Left renal pelvis (tissue), 4 donors: ENCODE data around the gene RHBDF1. TPM values are rescaled to one million over a fixed set of nuclear protein-coding genes. Genes with fewer than 3 reads are reported as not detected.

Experiments
- DNase-seq, 4 donors: peaks; one replicate each; pipeline ENCODE4 v3.0.0-alpha.2; 2013; ENCODE audit warnings: low read depth in 4 of 4, low spot score in 3 of 4
- polyA plus RNA-seq, 4 donors: library from polyadenylated mRNA; unstranded; fragments of 120-200 nt; gene quantifications; one replicate each; pipeline ENCODE4 v1.2.1, GENCODE V29; 2013; ENCODE audit not compliant: insufficient read length in 4 of 4

Gene RHBDF1
- polyA plus RNA-seq, 4 donors, result 24.9 to 42.0 (median 28.8) TPM

DNA sequence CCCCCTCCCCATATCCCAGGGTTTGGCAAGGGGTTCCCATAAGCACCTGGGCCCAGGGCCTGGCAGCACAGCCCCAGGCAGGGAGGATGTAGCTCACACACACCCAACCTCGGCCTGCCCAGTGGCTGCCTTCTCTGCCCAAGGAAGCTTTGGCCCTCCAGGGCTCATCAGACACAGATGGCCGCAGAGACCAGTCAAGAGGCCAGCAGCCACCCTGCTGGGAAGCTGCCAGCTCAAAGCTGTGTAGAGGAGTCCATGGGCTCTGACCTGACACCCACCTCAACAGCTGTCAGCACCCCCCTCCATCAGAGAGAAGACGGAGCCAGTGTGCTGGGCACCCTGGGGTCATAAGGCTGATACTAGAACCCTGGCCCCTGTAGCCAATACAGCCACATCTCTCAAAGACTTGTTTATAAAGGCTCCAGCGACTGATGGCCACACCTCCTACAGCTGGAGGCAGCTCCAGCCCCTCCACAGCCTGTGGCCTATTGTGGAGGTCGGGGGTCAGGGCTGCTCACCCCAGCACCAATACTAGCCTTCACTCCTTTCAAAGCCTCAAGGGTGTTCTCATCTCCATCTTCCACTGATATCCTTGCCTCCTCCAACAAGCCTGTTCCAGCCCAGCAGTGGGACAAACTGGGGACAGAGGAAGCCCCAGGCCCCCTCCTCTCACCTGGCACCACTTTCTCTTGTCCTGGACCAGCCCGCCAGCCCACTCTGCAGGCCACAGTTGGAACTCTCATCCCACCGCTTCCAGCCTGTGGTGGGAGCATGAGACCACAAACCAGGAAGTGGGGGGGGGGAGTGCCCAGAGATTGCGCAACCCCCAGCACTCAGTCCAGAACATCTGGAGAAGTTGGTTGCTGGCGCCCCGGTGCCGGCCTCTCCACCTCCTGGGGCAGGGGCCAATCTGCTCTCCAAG is 3.4 kb upstream of the RHBDF1 start:
- no peak for DNase-seq

DNA sequence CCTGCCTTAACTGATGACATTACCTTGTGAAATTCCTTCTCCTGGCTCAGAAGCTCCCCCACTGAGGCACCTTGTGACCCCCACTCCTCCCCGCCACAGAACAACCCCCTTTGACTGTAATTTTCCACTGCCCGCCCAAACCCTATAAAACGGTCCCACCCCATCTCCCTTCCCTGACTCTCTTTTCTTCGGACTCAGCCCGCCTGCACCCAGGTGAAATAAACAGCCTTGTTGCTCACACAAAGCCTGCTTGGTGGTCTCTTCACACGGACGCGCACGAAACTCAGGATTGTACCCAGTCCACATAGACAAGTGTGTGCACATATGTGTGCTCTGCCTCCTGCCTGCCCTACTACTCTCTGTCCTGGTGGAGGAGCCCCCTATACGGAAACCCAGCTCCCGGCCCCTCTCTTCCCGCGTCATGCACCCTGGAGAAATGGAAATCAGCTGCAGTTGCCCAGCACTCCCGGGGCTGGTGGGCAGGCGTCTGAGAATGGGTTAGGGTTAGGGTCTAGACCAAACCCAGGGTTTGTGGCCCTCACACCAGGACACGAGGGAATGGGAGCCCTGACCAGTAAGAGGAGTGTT is 2.4 kb upstream of the RHBDF1 start:
- no peak for DNase-seq

DNA sequence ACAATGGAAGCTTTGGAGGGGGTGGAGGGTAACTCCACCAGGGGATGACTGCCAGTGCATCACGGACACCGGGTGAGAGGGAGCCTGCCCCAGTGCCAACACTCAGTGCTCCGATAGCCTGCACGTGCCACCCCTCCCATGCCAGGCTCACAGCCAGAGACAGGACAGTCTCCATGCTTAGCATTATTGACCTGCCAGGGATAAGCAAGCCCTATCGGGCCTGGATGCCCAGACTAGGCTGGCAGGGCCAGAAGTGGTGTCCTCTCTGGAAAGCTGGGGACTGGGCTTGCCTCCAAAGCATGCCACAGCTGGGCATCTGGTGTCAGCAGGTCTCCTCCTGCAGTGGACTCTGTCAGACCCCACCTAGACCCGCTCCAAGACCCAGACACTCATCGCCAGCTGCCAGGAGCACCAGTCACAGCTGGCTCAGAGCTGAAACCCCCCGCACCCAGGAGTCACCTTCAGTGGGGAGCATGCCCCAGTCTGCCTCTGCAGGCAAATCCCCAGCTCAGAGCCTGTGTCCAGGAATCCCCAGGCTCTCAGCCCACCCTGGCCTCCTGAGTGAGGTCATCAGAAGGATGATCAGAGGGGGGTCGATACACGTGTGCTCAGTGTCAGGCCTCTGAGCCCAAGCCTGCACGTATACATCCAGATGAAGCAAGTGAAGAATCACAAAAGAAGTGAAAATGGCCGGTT is 1.8 kb upstream of the RHBDF1 start:
- no peak for DNase-seq

- DNase-seq, result no peak
These were observed 660 bp downstream of the RHBDF1 start for GRCh38 chr16:71540-72401.

DNA sequence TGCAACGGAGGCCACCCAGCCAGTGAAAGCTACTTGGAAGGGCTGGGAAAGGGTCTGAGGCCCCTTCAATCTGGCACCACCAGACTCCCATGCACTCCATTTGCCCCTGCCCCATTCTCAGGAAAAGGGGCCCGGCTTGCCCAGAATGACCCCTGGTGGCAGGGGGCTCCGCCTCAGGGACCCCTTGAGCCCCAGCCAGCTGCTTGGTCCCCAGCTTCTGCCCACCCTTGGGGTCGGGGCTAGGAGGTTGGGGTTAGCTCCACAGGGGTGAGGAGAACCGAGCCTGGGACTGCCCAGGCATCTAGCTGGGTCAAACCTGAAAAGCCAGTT is 1.3 kb downstream of the RHBDF1 start:
- no peak for DNase-seq

- DNase-seq, result no peak
These were observed 3.2 kb downstream of the RHBDF1 start for GRCh38 chr16:69181-69580.

- no peak for DNase-seq
These were observed 4.3 kb downstream of the RHBDF1 start for GRCh38 chr16:67884-68789.

DNA sequence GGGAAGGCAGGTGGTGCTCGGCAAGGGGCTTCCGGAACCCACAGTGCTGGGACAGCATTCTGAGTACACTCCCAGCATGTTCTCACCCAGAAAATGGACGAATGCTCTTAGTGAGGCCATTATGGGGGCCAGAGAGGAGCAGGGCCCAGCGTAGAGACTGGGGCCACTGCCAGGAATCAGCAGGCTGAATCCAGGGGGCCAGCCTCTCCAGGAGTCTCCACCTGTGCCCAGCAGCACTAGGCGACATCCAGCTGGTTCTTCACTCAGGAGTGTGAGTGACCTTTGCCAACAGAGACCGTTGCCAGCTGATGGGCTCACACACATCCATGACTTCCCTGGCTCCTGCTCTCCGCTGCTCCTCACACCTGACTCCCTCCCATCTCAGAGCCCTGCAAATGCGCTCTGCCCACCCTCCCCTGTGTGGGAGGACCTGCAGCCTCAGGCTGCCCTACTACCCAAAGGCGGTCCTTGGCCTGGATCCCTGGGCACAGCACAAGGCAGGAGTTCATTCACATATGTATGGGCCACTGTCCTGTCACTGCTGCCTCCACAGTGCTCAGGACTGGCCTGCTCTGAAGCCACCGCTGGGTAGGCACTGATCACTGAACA is 5.1 kb downstream of the RHBDF1 start:
- no peak for DNase-seq

DNA sequence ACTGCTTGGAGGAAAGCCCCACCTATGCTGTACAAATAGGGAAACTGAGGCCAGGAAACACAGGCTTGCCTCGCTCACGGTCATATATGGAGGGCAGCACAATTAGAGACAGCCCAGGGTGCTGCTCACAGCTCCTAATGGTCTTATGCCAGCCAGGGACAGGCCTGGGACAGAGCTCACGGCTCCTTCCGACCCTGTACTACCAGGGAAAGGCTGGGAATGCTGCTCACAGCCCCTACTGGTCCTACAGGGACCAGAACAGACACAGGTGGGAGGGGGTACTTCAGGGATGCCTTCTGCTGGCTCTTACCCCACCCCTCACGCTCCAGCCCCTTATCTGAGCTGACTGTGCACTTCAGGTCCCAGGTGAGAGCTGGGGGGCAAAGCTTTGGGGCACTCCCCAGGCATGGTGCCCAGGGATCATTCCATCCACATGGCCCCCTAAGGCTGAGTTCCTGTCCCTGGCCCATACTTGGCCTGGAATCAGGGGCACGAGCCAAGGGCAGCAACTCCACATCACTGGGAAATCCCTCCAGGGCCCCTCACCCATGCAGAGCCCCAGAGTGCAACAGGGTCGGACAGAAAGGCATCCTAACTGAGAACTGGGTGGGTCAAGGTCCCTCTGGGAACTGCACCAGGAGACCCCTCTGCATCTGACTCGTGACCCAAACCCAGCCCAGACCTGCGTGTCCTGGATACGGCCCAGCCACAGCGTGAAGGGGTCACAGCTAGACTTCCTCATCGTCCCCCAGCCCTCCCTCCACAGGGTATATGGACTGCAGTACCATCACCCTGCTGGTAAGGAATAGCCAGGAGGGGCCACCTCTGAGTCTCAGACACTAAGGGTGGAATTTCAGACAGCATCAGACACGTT is 5.9 kb downstream of the RHBDF1 start:
- DNase-seq, result no peak

DNA sequence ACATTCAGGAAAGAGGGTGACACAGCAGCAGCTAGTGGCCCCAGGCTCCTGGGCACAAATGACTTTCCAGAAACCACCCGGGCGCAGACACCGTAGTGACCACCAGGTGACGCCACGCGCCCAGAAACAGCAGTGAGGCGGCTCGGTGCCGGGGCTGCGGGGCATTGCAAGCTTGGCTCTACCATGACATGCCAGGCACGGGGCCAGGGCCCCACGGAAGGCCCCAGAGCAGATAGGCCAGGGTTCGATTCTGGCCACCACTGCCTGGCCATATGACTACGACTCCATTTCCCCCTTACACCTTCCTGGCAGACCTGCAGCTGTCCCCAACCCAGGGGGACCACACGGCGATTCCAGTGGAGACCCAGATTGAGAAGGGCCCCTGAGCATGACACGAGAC is 6.7 kb downstream of the RHBDF1 start:
- no peak for DNase-seq

GRCh38 chr16:64914-65255 is 7.5 kb downstream of the RHBDF1 start:
- DNase-seq, result no peak

DNA sequence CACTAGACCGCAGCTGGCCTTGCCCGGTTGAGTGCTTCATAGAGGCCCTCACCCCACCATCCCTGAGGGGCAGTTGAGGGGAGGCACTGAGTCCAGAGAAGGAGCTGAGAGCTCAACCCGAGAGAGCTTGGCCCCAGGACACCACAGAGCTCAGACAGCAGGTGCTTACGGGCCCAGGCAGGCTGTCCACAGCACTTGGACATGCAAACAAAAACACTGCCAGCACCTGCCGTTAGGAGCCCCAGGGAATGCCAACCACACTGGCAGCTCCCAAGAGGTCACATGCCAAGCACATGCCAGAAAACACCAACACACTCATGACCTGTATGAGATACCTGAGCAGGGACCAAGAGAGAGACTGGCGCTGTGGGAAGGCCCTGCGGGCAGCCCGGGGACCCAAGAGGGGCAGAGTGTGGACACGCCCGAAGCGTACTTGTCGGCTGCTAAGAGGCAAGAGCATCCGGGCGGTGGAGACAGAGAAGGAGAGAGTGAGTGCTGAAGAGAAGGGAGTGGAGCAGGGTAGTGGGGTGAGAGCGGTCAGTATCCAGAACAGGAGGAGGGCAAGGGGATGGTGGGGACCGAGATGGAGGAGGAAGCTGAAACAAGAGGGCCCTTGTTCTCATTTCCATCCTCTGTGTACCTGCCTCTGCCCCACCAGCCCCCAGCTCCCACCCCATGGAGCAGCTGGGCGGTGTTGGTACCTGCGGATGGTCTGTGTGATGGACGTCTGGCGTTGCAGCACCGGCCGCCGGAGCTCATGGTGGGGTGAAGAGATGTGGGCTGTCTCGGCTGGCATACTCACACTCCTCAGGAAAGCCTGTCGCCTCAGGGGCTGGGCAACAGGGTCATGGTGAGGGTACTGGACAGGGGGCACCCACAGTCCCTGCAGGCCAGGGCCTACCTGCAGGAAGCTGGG is 8.2 kb downstream of the RHBDF1 start:
- DNase-seq, result no peak

DNA sequence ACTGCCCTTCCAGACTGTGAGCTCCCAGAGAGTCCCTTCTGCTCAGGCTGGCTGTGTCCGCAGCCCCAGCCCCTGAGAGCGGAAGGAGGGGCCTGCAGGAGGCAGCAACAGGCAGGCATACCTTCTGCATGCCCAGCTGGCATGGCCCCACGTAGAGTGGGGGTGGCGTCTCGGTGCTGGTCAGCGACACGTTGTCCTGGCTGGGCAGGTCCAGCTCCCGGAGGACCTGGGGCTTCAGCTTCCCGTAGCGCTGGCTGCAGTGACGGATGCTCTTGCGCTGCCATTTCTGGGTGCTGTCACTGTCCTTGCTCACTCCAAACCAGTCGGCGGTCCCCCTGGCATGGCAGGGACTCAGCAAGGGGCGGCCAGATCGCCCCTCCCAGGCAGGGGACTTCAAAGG is 9.0 kb downstream of the RHBDF1 start:
- no peak for DNase-seq

GRCh38 chr16:62968-63391 is 9.5 kb downstream of the RHBDF1 start:
- no peak for DNase-seq

DNA sequence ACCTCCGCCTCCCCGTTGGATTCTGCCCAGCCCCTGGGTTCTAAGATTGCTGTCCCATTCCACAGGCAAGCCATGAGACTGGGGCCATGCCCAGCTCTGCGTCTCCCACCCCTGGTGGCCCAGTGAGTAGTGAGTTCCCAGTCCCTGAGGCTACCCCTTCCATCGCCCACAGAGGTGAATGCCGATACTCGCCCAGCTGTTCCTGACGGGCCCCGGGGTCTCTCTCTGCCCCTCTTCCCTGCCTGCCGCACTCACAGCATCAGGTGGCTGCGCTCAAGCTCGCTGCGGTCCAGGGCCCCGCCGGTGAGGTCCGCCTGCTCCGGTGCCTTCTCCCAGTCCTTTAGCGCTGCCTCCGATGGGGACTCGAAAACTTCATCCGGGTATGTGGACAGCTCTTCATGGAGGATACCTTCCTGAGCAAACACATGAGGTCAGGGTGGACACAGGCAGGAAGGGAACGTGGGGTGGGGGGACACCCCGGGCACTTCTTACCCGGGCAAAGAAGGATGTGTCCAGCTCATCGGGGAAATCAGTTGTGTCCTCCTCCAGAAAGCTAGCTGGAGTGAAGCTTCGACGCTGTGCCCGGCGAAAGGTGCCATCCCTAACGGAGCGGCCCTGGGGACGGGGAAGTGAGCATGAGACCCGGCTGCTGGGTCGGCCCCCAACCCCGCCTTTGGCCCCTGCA is 10.0 kb downstream of the RHBDF1 start:
- DNase-seq, result no peak

- DNase-seq, result no peak
These were observed 10.6 kb downstream of the RHBDF1 start for GRCh38 chr16:61879-62281.
